DND-41 (cell line): ENCODE measurements around the gene ABI3BP.

ENCODE experiments used
- ATAC-seq: fragments of 200-7000 bp; cut with Tn5 transposase; 3 replicates; pipeline ENCODE4 v1.9.1; 2021; ENCODE audit warnings: low read depth; ENCODE audit not compliant: insufficient read depth
- DNase-seq: peaks from one replicate; pipeline ENCODE4 v3.0.0-alpha.2; 2020
- H2AFZ ChIP-seq: 2 replicates; pipeline ENCODE4 v1.6.0; 2012; ENCODE audit warnings: low read depth, low read length
- H3K27ac ChIP-seq: 2 replicates; pipeline ENCODE4 v1.5.1; 2012; ENCODE audit warnings: low read length, inconsistent platforms
- H3K27me3 ChIP-seq: fragments of 200-600 bp; sonication (generic); 2 replicates; pipeline ENCODE4 v1.6.0; 2012; ENCODE audit warnings: low read length, mild to moderate bottlenecking, inconsistent platforms; ENCODE audit not compliant: insufficient read depth, poor library complexity
- H3K36me3 ChIP-seq: 2 replicates; pipeline ENCODE4 v1.5.1; 2012; ENCODE audit warnings: low read length, inconsistent platforms; ENCODE audit not compliant: insufficient read depth
- H3K4me1 ChIP-seq: 2 replicates; pipeline ENCODE4 v1.5.1; 2012; ENCODE audit warnings: mild to moderate bottlenecking, low read length; ENCODE audit not compliant: insufficient read depth
- H3K4me2 ChIP-seq: 2 replicates; pipeline ENCODE4 v1.6.0; 2012; ENCODE audit warnings: mild to moderate bottlenecking, moderate library complexity, low read length, inconsistent platforms; ENCODE audit not compliant: insufficient read depth
- H3K4me3 ChIP-seq, 2 experiments: fragments of 200-600 bp in 1 of 2; shearing (Covaris generic) in 1 of 2; 2 replicates each; pipeline ENCODE4 v1.5.1; 2012 to 2016; ENCODE audit warnings: inconsistent platforms in 2 of 2, low read length in 2 of 2, mild to moderate bottlenecking in 2 of 2, low read depth in 1 of 2, moderate library complexity in 1 of 2
- H3K79me2 ChIP-seq: 2 replicates; pipeline ENCODE4 v1.6.0; 2012; ENCODE audit warnings: low read length, inconsistent platforms; ENCODE audit not compliant: insufficient read depth
- H3K9ac ChIP-seq: 2 replicates; pipeline ENCODE4 v1.6.0; 2012; ENCODE audit warnings: low read depth, mild to moderate bottlenecking, inconsistent platforms, low read length, moderate library complexity
- H3K9me3 ChIP-seq: 2 replicates; pipeline ENCODE4 v1.5.1; 2012; ENCODE audit warnings: low read length, moderate library complexity, mild to moderate bottlenecking, inconsistent platforms; ENCODE audit not compliant: insufficient read depth, severe bottlenecking
- H4K20me1 ChIP-seq: 2 replicates; pipeline ENCODE4 v1.6.0; 2012; ENCODE audit warnings: low read length; ENCODE audit not compliant: insufficient read depth
- CTCF ChIP-seq: IDR thresholded peaks from 2 replicates; pipeline ENCODE4 v1.5.1; 2012; ENCODE audit warnings: borderline replicate concordance, low read length, moderate library complexity, mild to moderate bottlenecking; ENCODE audit not compliant: poor library complexity, severe bottlenecking; ENCODE audit errors: extremely low read depth
- EZH2 ChIP-seq: IDR thresholded peaks from 3 replicates; pipeline ENCODE4 v1.6.1; 2012; ENCODE audit warnings: borderline replicate concordance, low read depth, mild to moderate bottlenecking, moderate library complexity, low read length, inconsistent platforms; ENCODE audit not compliant: severe bottlenecking

The ABI3BP gene

GRCh38 chr3:100746092-100746491 lies 247.1 kb downstream of the ABI3BP start:
- no peaks in the 10 kb centered on the region for H3K9me3 ChIP-seq
- peaks cover 92% of the 10 kb centered on the region for H3K36me3 ChIP-seq
- no peak overlapping the region for H3K9ac ChIP-seq
- H3K4me3 ChIP-seq: no peak overlapping the region
- H3K4me1 ChIP-seq: no peaks in the 10 kb centered on the region
- H3K27ac ChIP-seq: no peak overlapping the region
- DNase-seq (no peak), ATAC-seq (no peak)
- no peaks in the 10 kb centered on the region for H3K79me2 ChIP-seq
- no peak overlapping the region for H3K4me2 ChIP-seq
- H4K20me1 ChIP-seq: no peaks in the 10 kb centered on the region; the same call in 1 of the 2 replicates
- TF ChIP-seq CTCF (no peak), EZH2 (no peak)
- H3K27me3 ChIP-seq: no peaks in the 10 kb centered on the region
- no peak overlapping the region for H2AFZ ChIP-seq

GRCh38 chr3:100745617-100746016 lies 247.6 kb downstream of the ABI3BP start:
- no peaks in the 10 kb centered on the region; the same call in 1 of the 2 replicates for H4K20me1 ChIP-seq
- H3K27me3 ChIP-seq: no peaks in the 10 kb centered on the region
- no peak overlapping the region for H3K4me2 ChIP-seq
- no peak overlapping the region for H3K27ac ChIP-seq
- H3K9ac ChIP-seq: no peak overlapping the region
- peaks cover 92% of the 10 kb centered on the region for H3K36me3 ChIP-seq
- no peaks in the 10 kb centered on the region for H3K4me1 ChIP-seq
- no peak overlapping the region for H2AFZ ChIP-seq
- ATAC-seq (no peak), DNase-seq (no peak)
- no peak overlapping the region for H3K4me3 ChIP-seq
- no peak for TF ChIP-seq EZH2
- no peak for TF ChIP-seq CTCF
- H3K9me3 ChIP-seq: no peaks in the 10 kb centered on the region
- H3K79me2 ChIP-seq: no peaks in the 10 kb centered on the region

GRCh38 chr3:100744671-100745070 lies 248.6 kb downstream of the ABI3BP start:
- no peaks in the 10 kb centered on the region for H3K4me1 ChIP-seq
- H2AFZ ChIP-seq: no peak overlapping the region
- no peak for ATAC-seq
- no peaks in the 10 kb centered on the region; the same call in 1 of the 2 replicates for H4K20me1 ChIP-seq
- no peak overlapping the region for H3K4me3 ChIP-seq
- no peak overlapping the region for H3K27ac ChIP-seq
- peaks cover 94% of the 10 kb centered on the region for H3K36me3 ChIP-seq
- H3K27me3 ChIP-seq: no peaks in the 10 kb centered on the region
- H3K9ac ChIP-seq: no peak overlapping the region
- H3K9me3 ChIP-seq: no peaks in the 10 kb centered on the region
- no peak overlapping the region for H3K4me2 ChIP-seq
- TF ChIP-seq CTCF (no peak), EZH2 (no peak)
- DNase-seq: no peak
- H3K79me2 ChIP-seq: no peaks in the 10 kb centered on the region

GRCh38 chr3:100743535-100743934 lies 249.7 kb downstream of the ABI3BP start:
- ATAC-seq: no peak
- no peaks in the 10 kb centered on the region for H3K79me2 ChIP-seq

More at GRCh38 chr3:100743535-100743934, 249.7 kb downstream of the ABI3BP start:
- no peaks in the 10 kb centered on the region for H3K4me1 ChIP-seq
- peaks cover 94% of the 10 kb centered on the region for H3K36me3 ChIP-seq
- H3K9ac ChIP-seq: no peak overlapping the region
- no peak for DNase-seq
- no peak overlapping the region for H3K27ac ChIP-seq
- H3K27me3 ChIP-seq: no peaks in the 10 kb centered on the region
- H2AFZ ChIP-seq: no peak overlapping the region
- no peak overlapping the region for H3K4me2 ChIP-seq
- TF ChIP-seq EZH2 (no peak), CTCF (no peak)
- H3K9me3 ChIP-seq: no peaks in the 10 kb centered on the region
- no peak overlapping the region for H3K4me3 ChIP-seq
- H4K20me1 ChIP-seq: no peaks in the 10 kb centered on the region; the same call in 1 of the 2 replicates
